ENCODE data around the gene AARS1.
"Not testable (repeated sequence)": the region's sequence is repeated elsewhere in the genome, so short reads cannot be mapped to it uniquely, and the experiment has no call there.

The AARS1 gene

GRCh38 chr16:70224645-70225044 lies 64.7 kb downstream of the AARS1 start:
- DNase-seq (ENCODE audit: low spot score), result not testable (repeated sequence)

DNA sequence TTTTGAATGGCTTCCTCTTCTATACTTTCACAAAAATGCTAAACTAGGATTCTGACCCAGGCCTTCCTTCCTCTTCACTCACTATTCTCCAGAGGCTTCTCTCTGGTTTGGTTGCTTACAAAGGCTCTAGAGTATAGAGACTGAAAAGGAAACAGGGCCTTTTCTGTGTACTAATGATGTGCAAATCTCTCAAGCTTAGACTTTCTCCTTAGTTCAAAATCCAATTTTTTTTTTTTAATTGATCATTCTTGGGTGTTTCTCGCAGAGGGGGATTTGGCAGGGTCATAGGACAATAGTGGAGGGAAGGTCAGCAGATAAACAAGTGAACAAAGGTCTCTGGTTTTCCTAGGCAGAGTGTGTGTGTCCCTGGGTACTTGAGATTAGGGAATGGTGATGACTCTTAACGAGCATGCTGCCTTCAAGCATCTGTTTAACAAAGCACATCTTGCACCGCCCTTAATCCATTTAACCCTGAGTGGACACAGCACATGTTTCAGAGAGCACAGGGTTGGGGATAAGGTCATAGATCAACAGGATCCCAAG lies 65.3 kb downstream of the AARS1 start:
- not testable (repeated sequence) for DNase-seq (ENCODE audit: low spot score)

GRCh38 chr16:70223216-70223615 lies 66.1 kb downstream of the AARS1 start:
- DNase-seq (ENCODE audit: low spot score), result not testable (repeated sequence)

DNA sequence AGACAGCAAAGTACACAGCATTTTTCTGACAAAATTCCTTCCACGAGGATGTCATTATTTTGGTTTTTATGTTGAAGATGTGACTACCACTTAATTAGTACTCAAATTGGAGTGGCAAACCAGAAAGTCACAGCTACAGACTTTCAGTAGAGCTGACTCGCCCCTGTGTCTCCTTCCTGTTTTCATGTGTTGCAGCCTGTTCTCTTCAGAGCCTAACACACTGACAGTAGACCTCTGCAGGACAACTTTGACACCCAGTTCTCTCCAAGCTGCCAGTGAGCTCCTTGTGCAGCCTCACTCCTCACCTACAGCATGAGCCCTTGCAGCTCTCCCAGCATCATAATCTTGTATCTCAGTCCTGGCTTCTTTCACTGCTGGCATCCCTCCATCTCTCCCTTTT lies 66.7 kb downstream of the AARS1 start:
- DNase-seq (ENCODE audit: low spot score), result not testable (repeated sequence)

- DNase-seq (ENCODE audit: low spot score), result not testable (repeated sequence)
These were observed 70.7 kb downstream of the AARS1 start for GRCh38 chr16:70218586-70218985.

- DNase-seq (ENCODE audit: low spot score), result not testable (repeated sequence)
These were observed 82.9 kb downstream of the AARS1 start for GRCh38 chr16:70206382-70206781.

GRCh38 chr16:70204668-70205405 lies 84.5 kb downstream of the AARS1 start:
- not testable (repeated sequence) for DNase-seq (ENCODE audit: low spot score)

- DNase-seq (ENCODE audit: low spot score), result not testable (repeated sequence)
These were observed 85.3 kb downstream of the AARS1 start for GRCh38 chr16:70204010-70204409.

GRCh38 chr16:70203508-70203907 lies 85.8 kb downstream of the AARS1 start:
- DNase-seq (ENCODE audit: low spot score), result not testable (repeated sequence)

Data from putamen (tissue), 1 donor.